ENCODE measurements around the gene ZDHHC8.

- TF ChIP-seq CTCF (IDR thresholded peaks at IDR 0.05), result no peak
- TF ChIP-seq POLR2A (IDR thresholded peaks at IDR 0.05), result peak in 1 of 2 donors; percentile 6
Measured at GRCh38 chr22:20117633-20118299, 13.8 kb upstream of the ZDHHC8 start.
